ENCODE measurements around the gene ARHGAP23.
"Not testable (repeated sequence)": the region's sequence is repeated elsewhere in the genome, so short reads cannot be mapped to it uniquely, and the experiment has no call there.

ARHGAP23 gene

GRCh38 chr17:38511150-38512108, 83.2 kb downstream of the ARHGAP23 start:
- no peak for DNase-seq (ENCODE audit: low read depth in 2 of 2, low spot score in 1 of 2)

GRCh38 chr17:38512473-38513058, 84.3 kb downstream of the ARHGAP23 start:
- no peak for DNase-seq (ENCODE audit: low read depth in 2 of 2, low spot score in 1 of 2)

- DNase-seq (ENCODE audit: low read depth in 2 of 2, low spot score in 1 of 2) = not testable (repeated sequence)
Measured at GRCh38 chr17:38526526-38526925, 98.3 kb downstream of the ARHGAP23 start.

GRCh38 chr17:38528141-38528540, 99.9 kb downstream of the ARHGAP23 start:
- DNase-seq (ENCODE audit: low read depth in 2 of 2, low spot score in 1 of 2) = not testable (repeated sequence)

- DNase-seq (ENCODE audit: low read depth in 2 of 2, low spot score in 1 of 2) = not testable (repeated sequence)
Measured at GRCh38 chr17:38530856-38531255, 102.6 kb downstream of the ARHGAP23 start.

- not testable (repeated sequence) for DNase-seq (ENCODE audit: low read depth in 2 of 2, low spot score in 1 of 2)
Measured at GRCh38 chr17:38531761-38532160, 103.5 kb downstream of the ARHGAP23 start.

GRCh38 chr17:38532451-38532850, 104.2 kb downstream of the ARHGAP23 start:
- no peak for DNase-seq (ENCODE audit: low read depth in 2 of 2, low spot score in 1 of 2)

GRCh38 chr17:38533241-38533640, 105.0 kb downstream of the ARHGAP23 start:
- DNase-seq (ENCODE audit: low read depth in 2 of 2, low spot score in 1 of 2) = no peak

- no peak for DNase-seq (ENCODE audit: low read depth in 2 of 2, low spot score in 1 of 2)
Measured at GRCh38 chr17:38533866-38534497, 105.7 kb downstream of the ARHGAP23 start.

GRCh38 chr17:38534498-38534885, 106.2 kb downstream of the ARHGAP23 start:
- DNase-seq (ENCODE audit: low read depth in 2 of 2, low spot score in 1 of 2) = no peak

- no peak for DNase-seq (ENCODE audit: low read depth in 2 of 2, low spot score in 1 of 2)
Measured at GRCh38 chr17:38535886-38536285, 107.6 kb downstream of the ARHGAP23 start.

GRCh38 chr17:38536661-38537060, 108.4 kb downstream of the ARHGAP23 start:
- DNase-seq (ENCODE audit: low read depth in 2 of 2, low spot score in 1 of 2) = no peak

- DNase-seq (ENCODE audit: low read depth in 2 of 2, low spot score in 1 of 2) = no peak
Measured at GRCh38 chr17:38538906-38539305, 110.6 kb downstream of the ARHGAP23 start.

GRCh38 chr17:38539386-38539785, 111.1 kb downstream of the ARHGAP23 start:
- no peak for DNase-seq (ENCODE audit: low read depth in 2 of 2, low spot score in 1 of 2)

GRCh38 chr17:38540514-38541045, 112.3 kb downstream of the ARHGAP23 start:
- DNase-seq (ENCODE audit: low read depth in 2 of 2, low spot score in 1 of 2) = no peak

- no peak for DNase-seq (ENCODE audit: low read depth in 2 of 2, low spot score in 1 of 2)
Measured at GRCh38 chr17:38541281-38541680, 113.0 kb downstream of the ARHGAP23 start.

GRCh38 chr17:38542286-38542685, 114.0 kb downstream of the ARHGAP23 start:
- no peak for DNase-seq (ENCODE audit: low read depth in 2 of 2, low spot score in 1 of 2)

GRCh38 chr17:38543403-38544174, 115.3 kb downstream of the ARHGAP23 start:
- DNase-seq (ENCODE audit: low read depth in 2 of 2, low spot score in 1 of 2) = no peak

GRCh38 chr17:38544175-38544838, 116.0 kb downstream of the ARHGAP23 start:
- DNase-seq (ENCODE audit: low read depth in 2 of 2, low spot score in 1 of 2) = no peak

- no peak for DNase-seq (ENCODE audit: low read depth in 2 of 2, low spot score in 1 of 2)
Measured at GRCh38 chr17:38544839-38545209, 116.6 kb downstream of the ARHGAP23 start.
